Left lobe of liver (tissue), 2 donors: ENCODE results near the gene UBL5. TPM values are rescaled to one million over a fixed set of nuclear protein-coding genes. Genes with fewer than 3 reads are reported as not detected.

Source experiments
- ATAC-seq: fragments of 200-7000 bp; cut with Tn5 transposase; one replicate; pipeline ENCODE4 v1.9.1; 2020; ENCODE audit warnings: mild to moderate bottlenecking, moderate library complexity
- DNase-seq: peaks from one replicate; pipeline ENCODE4 v3.0.0-alpha.2; 2020; ENCODE audit warnings: low spot score
- total RNA-seq: library from RNA; stranded (reverse); gene quantifications from one replicate; pipeline ENCODE4 v1.2.1, GENCODE V29; 2021
- donor health status: DM: no; HTN: no; CAD: no; lungs with moderate emphysema.
- donor health status: DM: no; HTN: yes; CAD: no.

UBL5 gene
- total RNA-seq, 1 donor from 2014 or later: 151 TPM

- no peak for ATAC-seq
- DNase-seq: no peak
Measured at GRCh38 chr19:9877780-9878510, 50.2 kb downstream of the UBL5 start.

GRCh38 chr19:9878511-9879196, 50.9 kb downstream of the UBL5 start:
- ATAC-seq (no peak), DNase-seq (no peak)

Other genes with a start within 250 kb of the UBL5 start
- gene ZNF121, start 243.4 kb upstream of the UBL5 start, total RNA-seq: 9.5 TPM
- 11.5 TPM for gene ZNF561, start 206.7 kb upstream of the UBL5 start, total RNA-seq
- gene ZNF562, start 152.8 kb upstream of the UBL5 start, total RNA-seq: 10.1 TPM
- gene ZNF846, start 59.2 kb upstream of the UBL5 start, total RNA-seq: 6.3 TPM
- gene FBXL12, start 8.8 kb upstream of the UBL5 start, total RNA-seq: 12.1 TPM
- 31.6 TPM for gene PIN1, start 7.4 kb downstream of the UBL5 start, total RNA-seq
- 29.0 TPM for gene OLFM2, start 108.6 kb downstream of the UBL5 start, total RNA-seq
- 24.3 TPM for gene COL5A3, start 182.6 kb downstream of the UBL5 start, total RNA-seq
- gene RDH8, start 185.6 kb downstream of the UBL5 start, total RNA-seq: not detected